Activated T-cell treated with anti-CD3 and anti-CD28 coated beads, Interleukin-2, amount 50 U/mL, for 72 hours (primary cell): ENCODE measurements around the gene LENEP. TPM values are rescaled to one million over a fixed set of nuclear protein-coding genes. Genes with fewer than 3 reads are reported as not detected.

Source experiments
- ATAC-seq, 2 donors: fragments of 150-1000 bp; cut with Tn5 transposase; replicated peaks in 1 of 2; 2 replicates each; pipeline ENCODE4 v1.10.0; 2021; ENCODE audit warnings: moderate library complexity in 2 of 2, mild to moderate bottlenecking in 1 of 2
- DNase-seq, 2 donors: peaks; one replicate each; pipeline ENCODE4 v3.0.0; 2021 to 2022; ENCODE audit warnings: mixed read lengths in 1 of 2
- H3K27ac Mint-ChIP-seq: one replicate; pipeline ENCODE4 v1.8.0; 2022; ENCODE audit warnings: mild to moderate bottlenecking, moderate library complexity, mixed read lengths
- H3K27me3 Mint-ChIP-seq: one replicate; pipeline ENCODE4 v1.8.0; 2022; ENCODE audit warnings: low read depth, mixed read lengths
- H3K36me3 Mint-ChIP-seq, 2 donors: one replicate each; pipeline ENCODE4 v1.8.0; 2022; ENCODE audit warnings: mixed read lengths in 2 of 2, mild to moderate bottlenecking in 1 of 2; ENCODE audit not compliant: insufficient read depth in 2 of 2
- H3K4me1 Mint-ChIP-seq: one replicate; pipeline ENCODE4 v1.8.0; 2022; ENCODE audit warnings: low read depth, mixed read lengths
- H3K4me3 Mint-ChIP-seq, 2 donors: one replicate each; pipeline ENCODE4 v1.8.0; 2022; ENCODE audit warnings: mild to moderate bottlenecking in 2 of 2, mixed read lengths in 2 of 2, moderate library complexity in 2 of 2
- H3K9me3 Mint-ChIP-seq, 2 donors: one replicate each; pipeline ENCODE4 v1.8.0; 2022; ENCODE audit warnings: mixed read lengths in 2 of 2
- total RNA-seq, 2 donors: library from RNA; stranded (reverse); gene quantifications; one replicate each; pipeline ENCODE4 v1.2.3, GENCODE V29; 2022

LENEP gene
- total RNA-seq, 2 donors from 2014 or later: 0.65 to 2.3 TPM

DNA sequence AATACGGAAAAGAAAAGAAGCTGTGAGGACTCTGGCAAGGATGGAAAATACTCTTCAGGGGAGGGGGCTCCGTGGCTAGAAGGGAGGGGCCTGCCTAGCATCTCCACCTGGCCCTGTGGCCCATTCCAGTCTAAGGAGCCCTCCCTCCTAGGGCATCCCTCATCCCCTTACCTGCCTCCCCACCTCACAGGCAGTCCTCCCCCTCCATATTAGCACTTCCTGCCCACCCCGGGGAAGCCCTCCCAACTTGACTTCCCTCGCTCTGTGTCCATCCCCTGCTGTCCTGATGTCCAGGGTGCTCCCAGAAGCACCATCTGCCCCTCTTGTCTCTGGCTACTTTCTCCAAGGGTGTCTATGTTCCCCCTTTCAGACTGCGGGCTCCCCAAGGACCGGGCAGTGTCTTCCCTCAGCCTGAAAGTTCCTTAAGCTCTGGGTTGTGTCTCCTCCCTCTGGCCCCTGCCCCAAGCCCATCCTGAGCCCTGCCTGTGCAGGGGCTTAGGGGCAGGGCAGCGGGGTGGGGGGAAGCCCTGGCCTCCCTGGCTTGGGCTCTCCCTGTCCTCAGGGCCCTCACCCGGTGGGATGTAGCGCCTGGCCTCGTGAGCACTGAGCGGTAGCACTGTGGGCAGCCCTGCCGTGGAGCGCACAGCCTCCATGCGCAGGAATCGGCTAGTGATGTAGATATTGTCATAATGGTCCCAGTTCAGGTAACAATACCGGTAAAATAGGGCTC, 36.3 kb downstream of the LENEP start:
- no peak overlapping the region for H3K4me3 Mint-ChIP-seq
- no peak overlapping the region for H3K27ac Mint-ChIP-seq
- H3K4me1 Mint-ChIP-seq: no peaks in the 10 kb centered on the region
- no peaks in the 10 kb centered on the region for H3K36me3 Mint-ChIP-seq
- ATAC-seq (peak in 1 of 2 donors; percentile 6), DNase-seq (no peak)
- H3K9me3 Mint-ChIP-seq: no peaks in the 10 kb centered on the region
- no peaks in the 10 kb centered on the region for H3K27me3 Mint-ChIP-seq

DNA sequence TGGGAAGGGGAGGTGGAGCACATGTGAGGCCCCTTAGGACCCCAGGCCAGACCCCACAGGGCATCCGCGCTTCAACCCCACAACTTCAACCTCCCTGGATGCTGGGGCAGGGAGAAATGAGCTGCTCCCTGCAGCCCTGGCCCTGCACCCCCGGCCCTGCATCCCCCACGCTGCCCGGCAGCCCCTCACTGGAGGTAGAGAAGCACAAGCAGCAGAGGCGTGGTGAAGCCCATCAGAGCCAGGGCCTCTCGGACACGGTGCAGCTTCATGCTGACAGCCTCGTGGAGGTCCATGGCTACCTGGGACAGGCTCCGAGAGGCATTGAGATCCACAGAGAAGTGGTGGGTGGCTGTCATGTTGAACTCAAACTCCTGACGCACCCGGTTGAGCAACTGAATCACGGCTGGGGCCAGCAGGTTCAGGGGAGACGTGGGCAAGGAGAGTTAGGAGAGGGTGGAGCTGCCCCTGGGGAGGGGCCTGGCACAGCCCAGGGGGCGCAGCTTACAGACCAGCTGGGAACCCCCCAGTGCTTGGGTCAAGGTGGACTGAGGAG, 36.9 kb downstream of the LENEP start:
- H3K27me3 Mint-ChIP-seq: no peaks in the 10 kb centered on the region
- H3K4me3 Mint-ChIP-seq: no peak overlapping the region
- DNase-seq: no peak
- peak in 1 of 2 donors; percentile 4 for ATAC-seq
- no peaks in the 10 kb centered on the region for H3K36me3 Mint-ChIP-seq
- no peak overlapping the region for H3K27ac Mint-ChIP-seq
- H3K4me1 Mint-ChIP-seq: no peaks in the 10 kb centered on the region
- H3K9me3 Mint-ChIP-seq: no peaks in the 10 kb centered on the region

DNA sequence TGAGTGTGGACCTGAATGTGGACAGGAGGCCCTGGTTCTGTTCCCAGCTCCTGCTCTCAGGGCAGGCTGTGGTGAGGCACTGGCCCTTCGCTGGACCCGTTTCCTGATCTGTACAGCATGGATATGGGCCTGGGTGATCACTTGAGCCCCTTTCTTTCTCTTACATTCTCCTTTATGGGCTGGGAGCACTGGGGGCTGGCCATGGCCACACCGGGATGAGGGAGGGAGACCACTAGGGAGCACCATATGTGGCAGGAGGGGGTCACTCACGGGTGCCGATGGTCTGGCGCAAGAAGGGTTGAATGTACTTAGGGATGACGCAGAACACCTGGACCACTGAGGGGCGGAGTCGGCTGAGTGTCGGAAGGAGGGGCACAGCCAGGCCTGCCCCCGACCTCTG, 37.5 kb downstream of the LENEP start:
- H3K36me3 Mint-ChIP-seq: no peaks in the 10 kb centered on the region
- no peak overlapping the region for H3K27ac Mint-ChIP-seq
- no peaks in the 10 kb centered on the region for H3K9me3 Mint-ChIP-seq
- no peaks in the 10 kb centered on the region for H3K4me1 Mint-ChIP-seq
- no peak overlapping the region for H3K4me3 Mint-ChIP-seq
- ATAC-seq: no peak
- no peaks in the 10 kb centered on the region for H3K27me3 Mint-ChIP-seq
- DNase-seq: no peak

DNA sequence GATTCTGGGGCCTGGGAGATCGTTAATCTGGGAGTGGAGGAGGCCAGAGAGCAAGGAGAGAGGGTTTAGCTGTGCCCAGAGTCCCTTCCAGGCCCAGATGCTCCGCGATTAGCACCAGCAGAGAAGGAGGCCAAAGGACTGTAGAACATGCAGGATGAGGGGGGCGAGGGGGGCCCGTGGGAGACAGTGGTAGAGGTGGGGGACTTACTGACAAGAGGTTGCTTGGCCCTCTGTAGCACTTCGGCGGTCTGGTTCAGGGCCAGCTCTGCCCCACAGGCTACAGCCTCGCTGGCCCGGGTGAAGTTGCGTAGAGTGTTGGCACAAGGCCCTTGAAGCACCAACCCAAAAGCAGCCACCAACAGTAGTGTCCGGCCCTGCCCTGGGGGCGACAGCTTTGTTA, 39.5 kb downstream of the LENEP start:
- no peaks in the 10 kb centered on the region for H3K27me3 Mint-ChIP-seq
- no peak overlapping the region for H3K27ac Mint-ChIP-seq
- DNase-seq (no peak), ATAC-seq (no peak)
- no peaks in the 10 kb centered on the region for H3K9me3 Mint-ChIP-seq
- no peak overlapping the region for H3K4me3 Mint-ChIP-seq
- no peaks in the 10 kb centered on the region for H3K4me1 Mint-ChIP-seq
- no peaks in the 10 kb centered on the region for H3K36me3 Mint-ChIP-seq

DNA sequence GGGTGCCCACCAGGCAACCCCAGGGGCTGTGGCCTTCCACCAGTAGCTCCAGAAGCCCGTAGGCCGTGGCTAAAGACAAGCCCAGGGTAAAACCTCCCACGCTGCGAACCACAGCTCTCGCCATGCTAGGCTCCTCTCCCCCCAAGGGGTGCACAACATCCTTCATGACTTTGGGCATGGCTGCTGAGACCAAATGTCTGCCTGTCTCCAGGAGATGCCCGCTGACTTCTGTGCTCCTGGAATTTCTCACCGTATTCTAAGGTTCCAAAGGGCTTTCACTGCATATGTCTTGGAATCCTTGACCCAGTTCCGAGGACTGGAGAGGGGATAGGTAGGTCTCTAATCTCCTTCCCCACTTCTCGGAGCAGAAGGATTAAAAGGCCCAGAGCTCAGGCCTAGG, 40.1 kb downstream of the LENEP start, which contains the start of the genes DCST1 and DCST2:
TSS of gene DCST1 (plus strand) at position 301 of the 400 bp plus-strand sequence. CDS start 213 bp downstream, outside the sequence.
TSS of gene DCST2 (minus strand) at position 258 of the 400 bp plus-strand sequence. CDS start at position 178, 80 bp downstream.
- DNase-seq (no peak), ATAC-seq (no peak)
- no peaks in the 10 kb centered on the region for H3K4me1 Mint-ChIP-seq
- no peak within 1 kb of the TSS for H3K4me3 Mint-ChIP-seq
- H3K9me3 Mint-ChIP-seq: no peaks in the 10 kb centered on the region
- H3K27me3 Mint-ChIP-seq: no peaks in the 10 kb centered on the region
- no peak within 1 kb of the TSS for H3K27ac Mint-ChIP-seq
- no peaks in the 10 kb centered on the region for H3K36me3 Mint-ChIP-seq

DNA sequence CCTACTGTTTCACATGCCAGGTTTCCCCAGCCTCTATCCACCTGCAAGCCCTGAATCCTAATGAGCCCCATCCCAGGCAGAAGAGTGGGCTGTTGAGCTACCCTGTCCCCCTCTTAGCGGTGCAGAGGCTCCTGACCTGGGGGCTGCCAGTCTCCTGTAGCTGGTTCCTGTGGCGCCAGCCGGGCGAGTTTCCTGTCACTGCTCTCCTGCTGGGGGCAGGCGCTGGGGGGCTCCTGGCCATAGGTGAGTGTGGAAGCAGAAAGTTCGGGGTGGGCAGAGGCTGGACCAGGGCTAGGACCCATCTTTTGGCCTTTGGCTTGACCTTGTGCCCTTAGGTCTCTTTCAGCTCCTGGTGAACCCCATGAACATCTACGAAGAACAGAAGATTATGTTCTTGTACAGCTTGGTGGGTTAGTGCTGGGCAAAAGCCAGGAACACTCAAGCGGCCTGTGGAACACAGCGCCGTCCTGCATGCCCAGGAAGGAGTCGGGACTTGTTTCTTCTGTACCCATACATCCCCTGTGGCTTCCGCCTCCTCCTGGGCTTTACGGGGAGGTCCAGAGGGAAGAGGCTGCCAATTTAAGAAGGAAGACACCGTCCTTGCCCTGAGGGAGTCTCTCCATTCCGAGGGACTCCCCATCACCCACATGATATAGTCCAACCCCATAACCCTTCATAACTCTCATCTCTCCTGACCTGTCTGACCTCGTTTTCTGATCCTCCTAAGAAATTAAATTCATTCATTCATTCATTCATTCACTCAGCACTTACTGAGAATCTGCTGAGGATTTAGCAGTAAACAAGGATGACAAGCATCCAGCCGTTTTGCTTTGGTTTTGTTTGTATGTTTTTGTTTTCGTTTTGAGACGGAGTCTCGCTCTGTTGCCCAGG, 41.2 kb downstream of the LENEP start:
- no peaks in the 10 kb centered on the region for H3K36me3 Mint-ChIP-seq
- ATAC-seq (no peak), DNase-seq (no peak)
- no peaks in the 10 kb centered on the region for H3K27me3 Mint-ChIP-seq
- no peak overlapping the region for H3K4me3 Mint-ChIP-seq
- no peak overlapping the region for H3K27ac Mint-ChIP-seq
- no peaks in the 10 kb centered on the region for H3K9me3 Mint-ChIP-seq
- H3K4me1 Mint-ChIP-seq: no peaks in the 10 kb centered on the region

DNA sequence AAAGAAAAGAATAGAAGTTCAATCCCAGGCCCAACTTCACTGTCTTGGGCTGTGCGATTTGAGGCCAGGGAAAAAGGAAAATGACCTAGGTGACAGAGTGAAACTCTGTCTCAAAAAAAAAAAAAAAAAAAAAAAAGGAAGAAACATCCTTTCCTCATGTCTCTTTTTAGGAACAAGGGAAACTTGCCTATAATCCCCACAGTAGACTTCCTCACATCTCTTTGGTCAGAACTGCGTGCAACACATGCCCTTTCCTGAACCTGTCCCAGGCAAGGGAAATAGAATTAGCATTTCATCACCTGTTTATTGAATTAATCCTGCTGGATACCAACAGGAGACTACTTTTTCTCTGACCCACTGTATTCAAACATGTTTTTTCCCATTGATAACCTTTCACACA, 42.5 kb downstream of the LENEP start:
- no peak overlapping the region for H3K4me3 Mint-ChIP-seq
- no peaks in the 10 kb centered on the region for H3K36me3 Mint-ChIP-seq
- no peak for ATAC-seq
- H3K27ac Mint-ChIP-seq: no peak overlapping the region
- no peaks in the 10 kb centered on the region for H3K4me1 Mint-ChIP-seq
- DNase-seq: no peak
- H3K27me3 Mint-ChIP-seq: no peaks in the 10 kb centered on the region
- no peaks in the 10 kb centered on the region for H3K9me3 Mint-ChIP-seq

DNA sequence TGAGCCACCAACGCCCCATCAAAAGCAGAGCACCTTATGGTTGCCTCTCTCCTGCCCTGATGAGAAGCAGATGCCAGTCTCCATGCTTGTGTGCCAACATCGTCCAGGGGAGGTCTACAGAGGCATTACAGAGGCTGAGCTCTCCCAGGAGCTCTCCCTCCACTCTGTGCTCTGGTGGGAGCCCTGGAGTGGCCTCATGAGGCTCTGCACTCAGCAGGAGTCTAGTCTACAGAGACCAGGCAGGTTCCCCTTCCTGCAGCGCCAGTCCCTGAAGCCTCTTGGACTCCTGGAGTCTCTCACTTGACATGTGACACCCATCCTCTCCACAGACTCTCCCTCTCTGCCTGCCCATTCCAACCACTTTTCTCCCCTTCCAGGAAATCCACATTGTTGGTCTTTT, 43.7 kb downstream of the LENEP start:
- Mint-ChIP-seq H3K4me1 (no peaks in the 10 kb centered on the region), H3K4me3 (no peak overlapping the region), H3K9me3 (no peaks in the 10 kb centered on the region), H3K27ac (no peak overlapping the region), H3K36me3 (no peaks in the 10 kb centered on the region), H3K27me3 (no peaks in the 10 kb centered on the region)
- no peak for DNase-seq
- ATAC-seq: no peak

DNA sequence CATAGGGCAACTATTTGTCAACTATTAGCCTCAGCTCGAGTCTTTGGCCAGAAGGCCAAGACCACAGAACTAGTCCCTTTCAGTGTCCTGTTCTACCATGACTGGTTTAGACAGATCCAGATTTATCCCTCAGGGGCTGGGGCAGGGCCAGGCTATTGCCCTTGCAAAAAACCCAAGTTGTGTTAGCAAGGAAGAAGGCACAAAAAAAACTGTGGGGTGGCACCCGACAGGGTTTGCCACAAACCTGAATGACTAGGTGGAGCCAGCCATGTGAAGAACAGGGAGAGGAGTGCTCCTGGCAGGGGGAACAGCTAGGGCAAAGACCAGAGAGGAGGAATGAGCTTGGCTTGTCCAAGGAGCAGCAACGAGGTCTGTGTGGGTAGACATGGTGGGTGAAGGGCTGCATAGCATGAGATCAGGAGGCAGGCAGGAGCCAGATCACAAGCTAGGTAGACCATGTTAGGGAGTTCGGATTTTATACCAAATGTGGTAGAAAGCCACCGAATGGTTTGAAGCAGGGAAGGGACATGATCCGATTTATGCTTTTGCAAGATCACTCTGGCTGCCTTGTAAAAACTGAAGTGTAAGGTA, 44.6 kb downstream of the LENEP start:
- Mint-ChIP-seq H3K4me1 (no peaks in the 10 kb centered on the region), H3K4me3 (no peak overlapping the region), H3K36me3 (no peaks in the 10 kb centered on the region), H3K9me3 (no peaks in the 10 kb centered on the region), H3K27me3 (no peaks in the 10 kb centered on the region), H3K27ac (no peak overlapping the region)
- ATAC-seq: no peak
- DNase-seq: no peak

DNA sequence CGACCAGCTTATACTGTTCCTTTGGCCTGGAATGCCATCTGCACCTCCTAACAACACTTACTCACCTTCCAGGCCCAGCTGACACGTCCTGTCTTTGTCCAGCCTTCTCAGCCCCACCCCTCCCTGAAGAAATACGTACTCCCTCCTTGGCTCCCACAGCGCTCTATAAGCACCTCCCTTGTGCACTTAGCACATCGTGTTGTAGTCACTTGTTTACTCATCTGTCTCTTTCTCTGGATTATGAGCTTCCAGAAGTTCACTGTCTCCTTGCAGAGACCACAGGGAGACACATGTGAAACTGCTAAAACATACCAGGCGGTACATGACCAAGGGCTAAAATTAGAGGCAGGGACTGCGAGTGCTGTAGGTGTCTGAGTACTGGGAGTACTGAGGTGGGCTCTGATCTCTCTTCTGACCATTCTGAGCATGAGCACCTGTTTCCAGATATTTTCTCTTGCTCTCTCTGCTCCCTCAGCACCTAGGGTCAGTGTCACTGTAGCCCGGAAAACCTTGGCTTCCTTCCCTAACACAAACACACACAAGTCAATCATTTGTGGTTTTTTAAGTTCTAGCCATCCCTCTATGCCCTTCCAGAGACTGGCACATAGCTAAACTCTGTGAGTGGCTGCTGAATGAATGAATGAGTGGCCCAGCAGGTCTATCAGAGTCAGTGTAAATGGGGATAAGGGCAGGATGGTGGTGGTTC, 45.4 kb downstream of the LENEP start:
- no peaks in the 10 kb centered on the region for H3K9me3 Mint-ChIP-seq
- no peaks in the 10 kb centered on the region for H3K27me3 Mint-ChIP-seq
- no peak overlapping the region for H3K27ac Mint-ChIP-seq
- ATAC-seq (no peak), DNase-seq (no peak)
- H3K36me3 Mint-ChIP-seq: no peaks in the 10 kb centered on the region
- no peaks in the 10 kb centered on the region for H3K4me1 Mint-ChIP-seq
- no peak overlapping the region for H3K4me3 Mint-ChIP-seq

DNA sequence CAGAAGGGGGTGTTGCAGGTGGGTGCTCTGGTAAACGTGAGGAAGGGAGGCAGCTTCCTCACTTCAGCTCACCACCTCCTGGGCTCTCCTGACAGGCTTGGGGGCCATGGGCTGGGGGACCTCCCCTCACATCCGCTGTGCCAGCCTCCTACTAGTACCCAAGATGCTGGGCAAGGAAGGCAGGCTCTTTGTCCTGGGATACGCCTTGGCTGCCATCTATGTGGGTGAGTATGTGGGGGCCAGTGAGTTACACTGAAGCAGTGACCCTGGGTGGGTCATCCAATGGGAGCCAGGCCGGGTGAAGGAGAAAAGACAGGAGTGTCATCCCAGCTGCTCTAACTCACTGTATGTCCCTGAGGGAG, 45.9 kb downstream of the LENEP start:
- H3K27me3 Mint-ChIP-seq: no peaks in the 10 kb centered on the region
- H3K4me3 Mint-ChIP-seq: no peak overlapping the region
- H3K4me1 Mint-ChIP-seq: peaks cover 1% of the 10 kb centered on the region
- H3K9me3 Mint-ChIP-seq: no peaks in the 10 kb centered on the region
- no peak overlapping the region for H3K27ac Mint-ChIP-seq
- DNase-seq (no peak), ATAC-seq (no peak)
- H3K36me3 Mint-ChIP-seq: no peaks in the 10 kb centered on the region

DNA sequence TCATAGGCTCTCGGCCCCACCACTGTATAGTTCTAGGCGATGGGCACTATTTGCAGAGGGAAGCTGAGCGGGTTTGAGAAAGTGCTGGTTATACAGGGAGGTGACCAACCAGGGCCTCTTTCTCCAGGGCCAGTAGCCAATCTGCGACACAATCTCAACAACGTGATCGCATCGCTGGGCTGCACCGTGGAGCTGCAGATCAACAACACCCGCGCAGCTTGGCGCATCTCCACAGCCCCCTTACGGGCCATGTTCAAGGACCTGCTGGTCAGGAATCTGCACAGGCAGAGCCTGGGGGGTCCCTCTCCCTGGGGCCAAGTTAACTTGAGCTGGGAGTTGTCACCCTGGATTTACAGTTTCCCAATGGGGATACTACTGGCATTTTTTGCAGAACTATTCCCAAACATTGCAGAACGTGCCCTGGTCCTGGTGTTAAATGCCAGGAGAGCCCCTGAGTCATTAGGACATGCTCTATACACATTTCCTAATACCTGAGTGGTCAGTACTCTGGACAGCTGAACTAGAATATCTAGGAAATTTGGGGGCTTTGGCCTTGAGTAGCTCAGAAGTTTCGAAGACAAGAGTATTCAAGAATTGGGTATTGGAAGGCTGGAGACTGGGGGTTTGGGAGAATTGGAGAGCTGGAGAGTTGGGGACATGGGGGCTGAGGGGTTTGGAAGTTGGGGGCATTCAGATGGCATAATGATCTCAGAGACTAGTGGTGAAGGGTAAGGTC, 47.1 kb downstream of the LENEP start:
- Mint-ChIP-seq H3K9me3 (no peaks in the 10 kb centered on the region), H3K4me3 (no peak overlapping the region), H3K36me3 (no peaks in the 10 kb centered on the region)

More for the DNA sequence above, 47.1 kb downstream of the LENEP start:
- no peaks in the 10 kb centered on the region for H3K27me3 Mint-ChIP-seq
- DNase-seq (no peak), ATAC-seq (no peak)
- H3K4me1 Mint-ChIP-seq: peaks cover 10% of the 10 kb centered on the region
- H3K27ac Mint-ChIP-seq: no peak overlapping the region
